Transverse colon (tissue), 4 donors: ENCODE results near the gene ZMYM5.
"Not testable (repeated sequence)": the region's sequence is repeated elsewhere in the genome, so short reads cannot be mapped to it uniquely, and the experiment has no call there.

Source experiments
- EP300 ChIP-seq: sonication (generic); formaldehyde crosslinking; IDR thresholded peaks from one replicate; pipeline ENCODE4 v1.6.1; 2017; ENCODE audit warnings: antibody characterized with exemption, low read depth
- POLR2A ChIP-seq: fragments of 450-650 bp; IDR thresholded peaks from one replicate; pipeline ENCODE4 v1.6.1; 2016; ENCODE audit warnings: antibody characterized with exemption, mild to moderate bottlenecking, moderate library complexity
- POLR2AphosphoS5 ChIP-seq, 3 donors: sonication (generic); formaldehyde crosslinking; IDR thresholded peaks; one replicate each; pipeline ENCODE4 v1.6.1; 2016; ENCODE audit warnings: antibody characterized with exemption in 3 of 3
- TF ChIP-seq, protein P1 (sequence below), 5 experiments: fragments of 200-600 bp in 3 of 5; fragments of 450-650 bp in 2 of 5; sonication (generic) in 3 of 5; IDR thresholded peaks; 1 replicate in 2 of 5; 2 replicates in 3 of 5; pipeline ENCODE4 v1.5.1; 2016 to 2017; ENCODE audit warnings: antibody characterized with exemption in 5 of 5, inconsistent platforms in 3 of 5, mild to moderate bottlenecking in 2 of 5, moderate library complexity in 1 of 5

DNA sequence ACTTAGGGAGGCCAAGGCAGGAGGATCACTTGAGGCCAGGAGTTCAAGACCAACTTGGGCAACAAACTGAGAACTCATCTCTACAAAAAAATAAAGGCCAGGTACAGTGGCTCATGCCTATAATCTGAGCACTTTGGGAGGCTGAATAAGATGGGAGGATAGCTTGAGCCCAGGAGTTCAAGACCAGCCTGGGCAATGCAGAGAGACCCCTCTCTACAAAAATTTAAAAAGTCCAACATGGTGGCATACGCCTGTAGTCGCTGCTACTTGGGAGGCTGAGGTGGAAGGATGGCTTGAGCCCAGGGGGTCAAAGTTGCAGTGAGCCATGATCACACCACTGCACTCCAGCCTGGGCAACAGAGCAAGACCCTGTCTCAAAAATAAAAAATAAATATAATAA is 5.8 kb downstream of the ZMYM5 start:
- not testable (repeated sequence) for TF ChIP-seq POLR2A; POLR2AphosphoS5 (IDR thresholded peaks at IDR 0.05); EP300
- TF ChIP-seq, protein P1, sequence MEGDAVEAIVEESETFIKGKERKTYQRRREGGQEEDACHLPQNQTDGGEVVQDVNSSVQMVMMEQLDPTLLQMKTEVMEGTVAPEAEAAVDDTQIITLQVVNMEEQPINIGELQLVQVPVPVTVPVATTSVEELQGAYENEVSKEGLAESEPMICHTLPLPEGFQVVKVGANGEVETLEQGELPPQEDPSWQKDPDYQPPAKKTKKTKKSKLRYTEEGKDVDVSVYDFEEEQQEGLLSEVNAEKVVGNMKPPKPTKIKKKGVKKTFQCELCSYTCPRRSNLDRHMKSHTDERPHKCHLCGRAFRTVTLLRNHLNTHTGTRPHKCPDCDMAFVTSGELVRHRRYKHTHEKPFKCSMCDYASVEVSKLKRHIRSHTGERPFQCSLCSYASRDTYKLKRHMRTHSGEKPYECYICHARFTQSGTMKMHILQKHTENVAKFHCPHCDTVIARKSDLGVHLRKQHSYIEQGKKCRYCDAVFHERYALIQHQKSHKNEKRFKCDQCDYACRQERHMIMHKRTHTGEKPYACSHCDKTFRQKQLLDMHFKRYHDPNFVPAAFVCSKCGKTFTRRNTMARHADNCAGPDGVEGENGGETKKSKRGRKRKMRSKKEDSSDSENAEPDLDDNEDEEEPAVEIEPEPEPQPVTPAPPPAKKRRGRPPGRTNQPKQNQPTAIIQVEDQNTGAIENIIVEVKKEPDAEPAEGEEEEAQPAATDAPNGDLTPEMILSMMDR (IDR thresholded peaks at IDR 0.05), result not testable (repeated sequence)
